Upper lobe of left lung (tissue), 6 donors: ENCODE measurements around the gene LRRC2. TPM values are rescaled to one million over a fixed set of nuclear protein-coding genes. Genes with fewer than 3 reads are reported as not detected.
A peak's percentile ranks its signal among the peaks of the same experiment; 100 is the strongest.

ENCODE experiments used
- ATAC-seq, 2 donors: fragments of 200-7000 bp; cut with Tn5 transposase; one replicate each; pipeline ENCODE4 v1.9.1; 2022; ENCODE audit warnings: mild to moderate bottlenecking in 2 of 2, moderate library complexity in 2 of 2; ENCODE audit not compliant: low FRiP score in 2 of 2
- DNase-seq, 2 donors: peaks; one replicate each; pipeline ENCODE4 v3.0.0-alpha.2; 2019 to 2020
- H3K27ac ChIP-seq, 4 donors: fragments of 200-600 bp; sonication (generic); one replicate each; pipeline ENCODE4 v1.5.1; 2016 to 2019
- H3K27me3 ChIP-seq, 4 donors: fragments of 200-600 bp; sonication (generic); one replicate each; pipeline ENCODE4 v1.5.1; 2017 to 2019
- H3K36me3 ChIP-seq, 4 donors: fragments of 200-600 bp; sonication (generic); one replicate each; pipeline ENCODE4 v1.5.1; 2016 to 2019
- H3K4me1 ChIP-seq, 4 donors: fragments of 200-600 bp; sonication (generic); one replicate each; pipeline ENCODE4 v1.5.1; 2018 to 2019
- H3K4me3 ChIP-seq, 4 donors: fragments of 200-600 bp; sonication (generic); one replicate each; pipeline ENCODE4 v1.5.1; 2017 to 2019; ENCODE audit warnings: mild to moderate bottlenecking in 2 of 4, moderate library complexity in 1 of 4
- H3K9me3 ChIP-seq, 4 donors: fragments of 200-600 bp; sonication (generic); one replicate each; pipeline ENCODE4 v1.5.1; 2018 to 2019
- CTCF ChIP-seq, 6 experiments: fragments of 450-650 bp in 4 of 6; fragments of 200-600 bp in 2 of 6; sonication (generic) in 2 of 6; IDR thresholded peaks; one replicate each; pipeline ENCODE4 v1.5.1; 2016 to 2019; ENCODE audit warnings: antibody characterized with exemption in 6 of 6
- EP300 ChIP-seq, 4 donors: sonication (generic); formaldehyde crosslinking; IDR thresholded peaks; one replicate each; pipeline ENCODE4 v1.5.1; 2017; ENCODE audit warnings: antibody characterized with exemption in 4 of 4, control low read depth in 2 of 4
- POLR2A ChIP-seq, 4 donors: fragments of 450-650 bp; IDR thresholded peaks; one replicate each; pipeline ENCODE4 v1.5.1; 2016 to 2017; ENCODE audit warnings: antibody characterized with exemption in 4 of 4, mild to moderate bottlenecking in 2 of 4
- POLR2AphosphoS5 ChIP-seq, 2 donors: sonication (generic); formaldehyde crosslinking; IDR thresholded peaks; one replicate each; pipeline ENCODE4 v1.5.1; 2017; ENCODE audit warnings: antibody characterized with exemption in 2 of 2
- WGBS, 2 donors: methylation state at CpG; one replicate each; pipeline ENCODE4 v1.1.5; 2017 to 2018; 5-methylcytosine and 5-hydroxymethylcytosine counted together
- total RNA-seq, 6 donors: library from RNA; depleted of rRNA in 4 of 6; stranded (reverse); fragments of >200 nt in 4 of 6; gene quantifications; one replicate each; pipeline versions ENCODE4 v1.1.0 to v1.2.1, GENCODE V29; 2016 to 2021
- donor health status: DM: no; HTN: no; CAD: no; lungs with moderate emphysema.
- donor health status: DM: no; HTN: yes; CAD: no; lungs with severe emphysema.

The LRRC2 gene
- total RNA-seq, 6 donors from 2014 or later, result 1.1 to 4.2 (median 1.5) TPM

- Histone ChIP-seq H3K27ac (no peak overlapping the region), H3K36me3 (no peaks in the 10 kb centered on the region), H3K4me1 (peaks cover 0 to 12% (median 3%) of the 10 kb centered on the region in 4 donors), H3K27me3 (no peaks in the 10 kb centered on the region), H3K9me3 (peaks cover 0 to 7% (median 0%) of the 10 kb centered on the region in 4 donors), H3K4me3 (no peak overlapping the region)
- DNase-seq (no peak), ATAC-seq (no peak)
- 88 to 94% methylated on average over 2 of the region's 2 CpGs for WGBS, 2 donors
- TF ChIP-seq POLR2A (IDR thresholded peaks at IDR 0.05), result no peak
- no peak for TF ChIP-seq EP300 (IDR thresholded peaks at IDR 0.05)
- no peak for TF ChIP-seq POLR2AphosphoS5 (IDR thresholded peaks at IDR 0.05)
- TF ChIP-seq CTCF (IDR thresholded peaks at IDR 0.05), result no peak
Measured at GRCh38 chr3:46472736-46473135, 93.4 kb downstream of the LRRC2 start.

GRCh38 chr3:46471371-46471914, 94.7 kb downstream of the LRRC2 start:
- no peak overlapping the region for H3K27ac ChIP-seq
- 94% methylated on average over 5 of the region's 5 CpGs for WGBS, 2 donors
- H3K4me3 ChIP-seq, result no peak overlapping the region
- DNase-seq, result no peak
- H3K4me1 ChIP-seq, result peaks cover 0 to 12% (median 3%) of the 10 kb centered on the region in 4 donors
- H3K9me3 ChIP-seq, result peaks cover 0 to 7% (median 0%) of the 10 kb centered on the region in 4 donors
- no peak for ATAC-seq
- H3K27me3 ChIP-seq, result no peaks in the 10 kb centered on the region
- TF ChIP-seq EP300 (IDR thresholded peaks at IDR 0.05) (no peak), POLR2A (IDR thresholded peaks at IDR 0.05) (no peak), POLR2AphosphoS5 (IDR thresholded peaks at IDR 0.05) (no peak), CTCF (IDR thresholded peaks at IDR 0.05) (no peak)
- no peaks in the 10 kb centered on the region for H3K36me3 ChIP-seq

GRCh38 chr3:46470831-46471230, 95.3 kb downstream of the LRRC2 start:
- Histone ChIP-seq H3K4me1 (peaks cover 0 to 12% (median 3%) of the 10 kb centered on the region in 4 donors), H3K4me3 (no peak overlapping the region), H3K27ac (no peak overlapping the region), H3K36me3 (no peaks in the 10 kb centered on the region), H3K9me3 (peaks cover 0 to 7% (median 0%) of the 10 kb centered on the region in 4 donors), H3K27me3 (no peaks in the 10 kb centered on the region)
- DNase-seq, result no peak
- 79 to 97% methylated on average over 4 of the region's 4 CpGs for WGBS, 2 donors
- ATAC-seq, result no peak
- no peak for TF ChIP-seq EP300 (IDR thresholded peaks at IDR 0.05)
- TF ChIP-seq POLR2AphosphoS5 (IDR thresholded peaks at IDR 0.05), result no peak

GRCh38 chr3:46469680-46470357, 96.3 kb downstream of the LRRC2 start:
- peak in 1 of 2 donors; percentile 32 for ATAC-seq
- no peak for TF ChIP-seq CTCF (IDR thresholded peaks at IDR 0.05)
- TF ChIP-seq EP300 (IDR thresholded peaks at IDR 0.05), result no peak
- TF ChIP-seq POLR2AphosphoS5 (IDR thresholded peaks at IDR 0.05), result no peak
- TF ChIP-seq POLR2A (IDR thresholded peaks at IDR 0.05), result no peak
- Histone ChIP-seq H3K4me1 (peaks cover 0 to 17% (median 5%) of the 10 kb centered on the region in 4 donors), H3K27me3 (no peaks in the 10 kb centered on the region), H3K4me3 (no peak overlapping the region), H3K9me3 (peaks cover 0 to 5% (median 0%) of the 10 kb centered on the region in 4 donors), H3K36me3 (no peaks in the 10 kb centered on the region), H3K27ac (peak overlapping the region in 1 of 4 donors; percentile 47)
- WGBS, 2 donors, result 41 to 60% methylated on average over 3 of the region's 3 CpGs
- no peak for DNase-seq

GRCh38 chr3:46468753-46469600, 97.1 kb downstream of the LRRC2 start:
- WGBS, 2 donors, result 84 to 93% methylated on average over 6 of the region's 6 CpGs

More at GRCh38 chr3:46468753-46469600, 97.1 kb downstream of the LRRC2 start:
- no peak for DNase-seq
- Histone ChIP-seq H3K27me3 (no peaks in the 10 kb centered on the region), H3K9me3 (no peaks in the 10 kb centered on the region), H3K4me3 (no peak overlapping the region), H3K36me3 (no peaks in the 10 kb centered on the region), H3K27ac (peak overlapping the region in 1 of 4 donors; percentile 47), H3K4me1 (peaks cover under 1 to 25% (median 12%) of the 10 kb centered on the region in 4 donors)
- ATAC-seq, result no peak
- TF ChIP-seq CTCF (IDR thresholded peaks at IDR 0.05) (no peak), POLR2AphosphoS5 (IDR thresholded peaks at IDR 0.05) (no peak), EP300 (IDR thresholded peaks at IDR 0.05) (no peak), POLR2A (IDR thresholded peaks at IDR 0.05) (no peak)
